GM18868 (cell line): ENCODE results near the gene ALPK3.
"Not testable (repeated sequence)": the region's sequence is repeated elsewhere in the genome, so short reads cannot be mapped to it uniquely, and the experiment has no call there.

Experiments used
- ATAC-seq: cut with Tn5 transposase; IDR thresholded peaks from one replicate; pipeline ENCODE4 v1.9.1; 2021; ENCODE audit warnings: mild to moderate bottlenecking, moderate library complexity; ENCODE audit not compliant: unreplicated experiment

Gene ALPK3

DNA sequence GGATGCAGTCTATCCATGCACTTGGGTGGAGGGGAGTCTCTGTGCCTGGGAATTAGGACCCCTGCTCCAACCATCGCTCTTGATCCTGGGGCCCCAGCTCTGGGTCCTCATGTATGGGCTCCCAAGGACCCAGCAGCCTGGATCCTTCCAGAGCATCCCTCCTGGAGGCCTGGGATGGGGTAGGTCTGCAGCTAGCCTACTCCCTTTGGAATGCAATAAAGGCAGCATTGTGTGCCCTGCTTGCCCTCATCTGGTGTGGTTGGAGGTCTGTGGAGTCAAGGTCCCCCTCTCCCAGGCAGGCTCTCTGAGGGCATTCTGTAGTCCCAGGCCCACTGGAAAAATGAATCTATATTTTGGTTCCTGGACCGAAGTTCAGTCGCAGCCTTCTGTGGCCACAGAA is 52.4 kb downstream of the ALPK3 start:
- ATAC-seq, result no peak

- no peak for ATAC-seq
These were observed 54.4 kb downstream of the ALPK3 start for GRCh38 chr15:84871428-84871985.

DNA sequence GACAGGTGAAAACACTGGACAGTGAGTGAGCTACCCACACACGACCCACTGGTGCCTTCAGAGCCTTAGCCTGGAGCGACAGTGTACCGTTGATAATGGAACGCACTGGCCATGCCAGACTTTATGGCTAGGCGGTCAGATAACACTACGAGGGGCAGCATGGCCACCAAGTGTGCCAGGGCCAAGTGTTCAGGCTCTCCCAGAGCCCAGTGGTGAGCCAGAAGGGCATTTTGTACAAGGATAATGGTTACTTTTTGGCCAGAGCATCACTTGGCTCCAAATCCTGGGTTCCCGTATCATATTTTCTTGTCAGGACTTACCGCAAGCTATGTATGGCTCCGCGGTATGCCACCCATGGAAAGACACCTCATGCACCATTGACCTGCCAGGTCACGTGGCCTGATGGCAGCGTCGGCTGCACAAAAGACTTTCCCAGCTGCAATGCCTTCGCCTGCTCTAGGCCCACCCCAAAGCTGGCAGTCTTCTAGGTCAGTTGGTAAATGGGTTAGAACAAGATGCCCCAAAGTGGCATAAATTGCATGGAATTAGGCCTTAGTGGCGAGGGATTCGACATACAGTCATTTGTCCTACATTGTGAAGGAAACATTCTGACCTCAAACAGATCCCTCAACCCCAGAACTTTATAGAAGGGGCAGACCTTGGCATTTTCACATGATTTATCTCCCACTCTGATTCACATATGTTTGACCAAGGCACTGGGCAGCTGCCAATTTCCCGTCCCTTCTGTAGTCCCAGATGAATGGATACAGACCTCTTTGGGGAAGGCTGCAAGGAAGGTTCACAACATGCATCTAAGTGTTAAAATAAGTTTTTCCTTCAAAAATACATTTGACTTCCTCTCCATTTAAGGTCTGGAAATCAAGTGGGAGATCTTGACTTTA is 55.1 kb downstream of the ALPK3 start:
- ATAC-seq, result no peak

GRCh38 chr15:84873997-84874396 is 56.8 kb downstream of the ALPK3 start:
- ATAC-seq, result no peak

GRCh38 chr15:84874981-84875699 is 58.0 kb downstream of the ALPK3 start:
- ATAC-seq, result no peak

GRCh38 chr15:84876269-84876668 is 59.1 kb downstream of the ALPK3 start:
- no peak for ATAC-seq

DNA sequence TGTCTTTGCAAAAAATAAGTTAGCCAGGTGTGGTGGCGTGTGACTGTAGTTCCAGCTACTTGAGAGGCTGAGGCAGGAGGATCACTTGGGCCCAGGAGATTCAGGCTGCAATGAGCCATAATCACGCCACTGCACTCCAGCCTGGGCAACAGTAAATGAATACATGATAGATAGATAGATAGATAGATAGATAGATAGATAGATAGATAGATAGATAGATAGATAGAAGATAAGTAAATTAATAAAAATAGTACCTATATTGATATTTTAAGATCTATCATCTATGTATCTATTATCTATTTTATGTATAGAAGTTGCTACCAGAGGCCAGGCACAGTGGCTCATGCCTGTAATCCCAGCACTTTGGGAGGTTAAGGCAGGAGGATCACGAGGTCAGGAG is 60.5 kb downstream of the ALPK3 start:
- ATAC-seq, result not testable (repeated sequence)

GRCh38 chr15:84878504-84878903 is 61.3 kb downstream of the ALPK3 start:
- ATAC-seq, result no peak

GRCh38 chr15:84879088-84879780 is 62.1 kb downstream of the ALPK3 start:
- no peak for ATAC-seq

GRCh38 chr15:84880007-84880406 is 62.9 kb downstream of the ALPK3 start:
- ATAC-seq, result no peak

GRCh38 chr15:84880822-84881519 is 63.8 kb downstream of the ALPK3 start:
- ATAC-seq, result no peak

DNA sequence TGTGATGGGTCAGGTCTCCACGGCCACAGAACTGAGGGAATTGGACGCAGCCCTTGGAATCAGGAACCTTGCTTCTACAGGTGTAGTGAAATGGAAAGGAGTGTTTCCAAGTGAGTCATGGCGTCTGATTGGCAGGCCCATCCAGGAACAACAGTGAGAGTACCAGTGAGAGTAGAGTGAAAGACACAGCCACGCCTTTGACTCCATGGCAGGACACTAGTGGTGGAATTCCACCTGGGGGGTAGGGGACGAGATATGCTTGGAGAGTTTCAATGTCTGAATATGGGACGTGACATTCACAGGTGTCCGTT is 64.3 kb downstream of the ALPK3 start:
- ATAC-seq, result no peak

- no peak for ATAC-seq
These were observed 66.3 kb downstream of the ALPK3 start for GRCh38 chr15:84883466-84883865.

DNA sequence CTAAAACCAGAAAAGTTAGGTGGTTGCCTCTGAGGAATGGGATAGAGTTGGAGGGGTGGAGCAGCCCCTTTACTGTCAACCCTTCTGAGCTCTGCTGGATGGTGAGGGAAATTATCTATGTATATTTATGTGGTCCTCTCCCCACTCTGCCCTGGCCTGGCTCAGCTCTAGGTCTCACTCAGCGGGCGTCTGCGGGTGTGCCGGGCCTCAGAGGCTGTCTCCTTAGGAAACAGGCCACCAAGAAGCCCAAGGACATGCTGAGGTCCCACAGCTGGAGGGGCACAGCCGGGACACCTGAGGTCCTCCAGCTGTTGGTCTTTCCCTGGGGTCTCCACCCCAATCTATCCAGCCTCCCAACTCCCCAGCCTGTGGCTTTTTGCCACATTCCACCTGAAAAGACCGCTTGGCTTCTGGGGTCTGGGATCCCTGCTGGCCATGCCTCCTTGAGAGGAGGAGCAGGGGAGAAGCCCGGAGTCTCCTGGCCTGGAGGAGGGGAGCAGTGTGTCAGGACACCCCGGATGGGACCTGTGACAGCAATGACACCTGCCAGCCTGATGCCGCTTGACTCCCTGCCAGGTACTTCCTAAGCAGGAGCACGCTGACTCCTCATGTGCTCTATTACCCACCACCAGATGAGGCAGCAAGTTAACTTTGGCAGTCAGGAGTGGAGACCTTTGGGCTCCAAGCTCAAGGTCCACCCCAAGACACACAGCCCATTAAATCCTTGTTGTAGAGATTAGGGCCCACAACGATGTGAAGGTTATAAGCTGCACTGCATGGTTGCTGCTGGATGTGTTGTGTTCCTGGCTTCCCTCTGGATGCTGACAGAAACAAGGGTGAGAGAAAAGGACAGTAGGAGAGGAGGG is 67.0 kb downstream of the ALPK3 start, which contains the start of gene SLC28A1:
TSS of gene SLC28A1 (plus strand) at position 747 of the 866 bp plus-strand sequence. CDS start 3,099 bp downstream, outside the sequence.
- ATAC-seq, result no peak

GRCh38 chr15:84885801-84886200 is 68.6 kb downstream of the ALPK3 start:
- ATAC-seq, result no peak

GRCh38 chr15:84886211-84886983 is 69.2 kb downstream of the ALPK3 start:
- ATAC-seq, result no peak

- ATAC-seq, result no peak
These were observed 69.8 kb downstream of the ALPK3 start for GRCh38 chr15:84886984-84887299.

DNA sequence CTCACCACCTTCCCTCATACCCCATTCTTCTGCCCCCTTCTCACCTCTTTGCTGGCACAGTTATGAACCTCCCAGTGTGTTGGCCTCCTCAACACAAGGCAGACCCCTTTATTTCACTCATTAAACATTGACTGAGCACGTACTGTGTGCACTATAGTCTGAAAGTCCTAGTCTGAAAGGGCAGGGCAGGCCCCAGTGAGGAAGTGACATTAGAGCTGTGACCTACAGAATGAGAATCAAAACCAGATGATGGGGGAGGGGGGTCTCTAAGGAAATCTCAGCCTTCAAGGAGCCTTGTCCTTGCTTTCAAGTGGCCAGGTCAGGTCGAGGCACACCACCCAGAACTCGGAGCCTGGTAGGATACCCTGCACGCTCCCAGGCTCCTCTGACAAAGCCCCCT is 70.8 kb downstream of the ALPK3 start:
- ATAC-seq, result no peak

GRCh38 chr15:84888639-84889038 is 71.5 kb downstream of the ALPK3 start:
- no peak for ATAC-seq
